Measurements from ENCODE around the gene PRPF40B. TPM values are rescaled to one million over a fixed set of nuclear protein-coding genes. Genes with fewer than 3 reads are reported as not detected.

The PRPF40B gene
- total and polyA plus RNA-seq, 2 of the 13 experiments (the other 11 are each of a cell fraction or from before 2014, with no cell fraction given), result 5.0 to 7.8 TPM

- TF ChIP-seq ZBTB42 (CRISPR knock-in tag; IDR thresholded peaks at IDR 0.05) (no peak), SETDB1 (CRISPR knock-in tag; IDR thresholded peaks at IDR 0.05; ENCODE audit: borderline replicate concordance) (no peak), MIXL1 (CRISPR knock-in tag; IDR thresholded peaks at IDR 0.05) (no peak; the same call in 1 of the 2 replicates), HNF1B (CRISPR knock-in tag; IDR thresholded peaks at IDR 0.05) (peak; percentile 46), ZNF24 (IDR thresholded peaks at IDR 0.05) (no peak), ZNF441 (CRISPR knock-in tag; IDR thresholded peaks at IDR 0.05; ENCODE audit: borderline replicate concordance) (peak; percentile 88; the same call in 1 of the 2 replicates), HHEX (CRISPR knock-in tag; IDR thresholded peaks at IDR 0.05) (no peak), SALL2 (CRISPR knock-in tag; IDR thresholded peaks at IDR 0.05) (no peak), MLLT10 (CRISPR knock-in tag; IDR thresholded peaks at IDR 0.05) (no peak), SIX1 (CRISPR knock-in tag; IDR thresholded peaks at IDR 0.05; ENCODE audit: borderline replicate concordance) (no peak), TFDP1 (CRISPR knock-in tag; IDR thresholded peaks at IDR 0.05; ENCODE audit: borderline replicate concordance) (peak; percentile 29; the same call in 1 of the 2 replicates), CHD2 (IDR thresholded peaks at IDR 0.05; ENCODE audit: low read depth, low read length) (no peak), ZNF230 (CRISPR knock-in tag; IDR thresholded peaks at IDR 0.05) (peak; percentile 67; the same call in 1 of the 2 replicates), ZEB1 (IDR thresholded peaks at IDR 0.05; ENCODE audit: insufficient replicate concordance, low read depth) (peak; percentile 55), ZSCAN30 (CRISPR knock-in tag; IDR thresholded peaks at IDR 0.05) (no peak), PAF1 (CRISPR knock-in tag; IDR thresholded peaks at IDR 0.05) (no peak), SAFB2 (CRISPR knock-in tag; IDR thresholded peaks at IDR 0.05; ENCODE audit: borderline replicate concordance, low read depth) (peak; percentile 45; the same call in 1 of the 2 replicates), ZNF383 (CRISPR knock-in tag; IDR thresholded peaks at IDR 0.05; ENCODE audit: borderline replicate concordance) (no peak), KDM6A (CRISPR knock-in tag; IDR thresholded peaks at IDR 0.05; ENCODE audit: low read depth) (0 out of 2 replicates have a peak, but pooled peaks have one; percentile 22), ZBTB44 (CRISPR knock-in tag; IDR thresholded peaks at IDR 0.05) (no peak), KDM3A (CRISPR knock-in tag; IDR thresholded peaks at IDR 0.05; ENCODE audit: low read depth) (peak; percentile 74; the same call in 1 of the 2 replicates), ZNF691 (CRISPR knock-in tag; IDR thresholded peaks at IDR 0.05; ENCODE audit: borderline replicate concordance, low read depth) (peak; percentile 85; the same call in 1 of the 2 replicates), JUNB (CRISPR knock-in tag; IDR thresholded peaks at IDR 0.05; ENCODE audit: borderline replicate concordance) (no peak), DMAP1 (CRISPR knock-in tag; IDR thresholded peaks at IDR 0.05) (peak; percentile 73), PREB (CRISPR knock-in tag; IDR thresholded peaks at IDR 0.05) (no peak), ZNF317 (CRISPR knock-in tag; IDR thresholded peaks at IDR 0.05) (0 out of 2 replicates have a peak, but pooled peaks have one; percentile 26), FOXM1 (CRISPR knock-in tag; IDR thresholded peaks at IDR 0.05) (no peak)
Measured at GRCh38 chr12:49642370-49642802, 19.0 kb downstream of the PRPF40B start (continued).

Measured in HepG2 (cell line).